Keratinocyte (primary cell): ENCODE data around the gene TET2. TPM values are rescaled to one million over a fixed set of nuclear protein-coding genes. Genes with fewer than 3 reads are reported as not detected.

ENCODE experiments used
- DNase-seq: peaks from one replicate; pipeline ENCODE4 v3.0.0-alpha.2; 2011; ENCODE audit warnings: low read depth, missing footprints, low spot score
- FAIRE-seq: peaks from 2 replicates; lab custom pipeline; 2011; peaks lifted over from hg19 to GRCh38; lab: Jason Lieb, UNC
- H2AFZ ChIP-seq: 2 replicates; pipeline ENCODE4 v1.6.0; 2012; ENCODE audit warnings: low read length, control low read depth, inconsistent platforms; ENCODE audit not compliant: control insufficient read depth
- H3K27ac ChIP-seq: 2 replicates; pipeline ENCODE4 v1.5.1; 2011; ENCODE audit warnings: low read length; ENCODE audit not compliant: control insufficient read depth, insufficient read depth
- H3K27me3 ChIP-seq: 3 replicates; pipeline ENCODE4 v1.6.0; 2011; ENCODE audit warnings: low read length; ENCODE audit not compliant: control insufficient read depth, insufficient read depth; ENCODE audit errors: extremely low read depth
- H3K36me3 ChIP-seq, 2 experiments: 2 replicates in 1 of 2; 3 replicates in 1 of 2; pipeline ENCODE4 v1.5.1; 2011; ENCODE audit warnings: low read length in 2 of 2, mild to moderate bottlenecking in 1 of 2; ENCODE audit not compliant: control insufficient read depth in 2 of 2, insufficient read depth in 2 of 2; ENCODE audit errors: extremely low read depth in 1 of 2
- H3K4me1 ChIP-seq: 3 replicates; pipeline ENCODE4 v1.5.1; 2011; ENCODE audit warnings: low read length; ENCODE audit not compliant: control insufficient read depth, insufficient read depth; ENCODE audit errors: extremely low read depth
- H3K4me2 ChIP-seq: 3 replicates; pipeline ENCODE4 v1.6.0; 2011; ENCODE audit warnings: low read depth, low read length; ENCODE audit not compliant: control insufficient read depth, insufficient read depth; ENCODE audit errors: extremely low read depth
- H3K4me3 ChIP-seq, 3 experiments: fragments of 200-600 bp in 1 of 3; sonication (generic) in 1 of 3; 2 replicates in 2 of 3; 3 replicates in 1 of 3; pipeline ENCODE4 v1.5.1; 2011 to 2016; ENCODE audit warnings: low read length in 3 of 3, mild to moderate bottlenecking in 3 of 3, control low read depth in 2 of 3, inconsistent platforms in 1 of 3, low read depth in 1 of 3, mixed read lengths in 1 of 3, mixed run types in 1 of 3, moderate library complexity in 1 of 3; ENCODE audit not compliant: control insufficient read depth in 2 of 3, insufficient read depth in 2 of 3; ENCODE audit errors: extremely low read depth in 1 of 3
- H3K79me2 ChIP-seq: 2 replicates; pipeline ENCODE4 v1.6.0; 2012; ENCODE audit warnings: low read length; ENCODE audit not compliant: control insufficient read depth, insufficient read depth
- H3K9ac ChIP-seq: 3 replicates; pipeline ENCODE4 v1.6.0; 2011; ENCODE audit warnings: low read length; ENCODE audit not compliant: control insufficient read depth, insufficient read depth; ENCODE audit errors: extremely low read depth
- H3K9me1 ChIP-seq: 3 replicates; pipeline ENCODE4 v1.6.0; 2011; ENCODE audit warnings: low read length; ENCODE audit not compliant: control insufficient read depth, insufficient read depth; ENCODE audit errors: extremely low read depth
- H3K9me3 ChIP-seq: 2 replicates; pipeline ENCODE4 v1.5.1; 2012; ENCODE audit warnings: low read depth, low read length; ENCODE audit not compliant: control insufficient read depth
- H4K20me1 ChIP-seq: 3 replicates; pipeline ENCODE4 v1.6.0; 2011; ENCODE audit warnings: low read length; ENCODE audit not compliant: control insufficient read depth, insufficient read depth; ENCODE audit errors: extremely low read depth
- CTCF ChIP-seq, 3 experiments: IDR thresholded peaks in 1 of 3; conservative IDR thresholded peaks in 1 of 3; optimal IDR thresholded peaks in 1 of 3; 2 replicates in 2 of 3; 3 replicates in 1 of 3; pipeline versions ENCODE3 to v1.5.1; 2011; ENCODE audit warnings: low read length in 3 of 3, mild to moderate bottlenecking in 3 of 3, moderate library complexity in 2 of 3, control low read depth in 1 of 3, inconsistent platforms in 1 of 3; ENCODE audit not compliant: insufficient read depth in 2 of 3; ENCODE audit errors: extremely low read depth in 1 of 3
- EZH2 ChIP-seq: IDR thresholded peaks from one replicate; pipeline ENCODE4 v1.6.1; 2012; ENCODE audit warnings: inconsistent platforms, mild to moderate bottlenecking, low read length, moderate library complexity
- dilution Hi-C: fragments of 300-500 bp; cut with MboI; formaldehyde crosslinking; loops from one replicate; pipeline ENCODE4 v1.7.0; 2020; ENCODE audit warnings: low sequenced_read_pairs; ENCODE audit not compliant: extremely low pct_ligation_motif_present
- polyA plus RNA-seq, 5 experiments: library from polyadenylated mRNA; depleted of rRNA in 3 of 5; stranded (reverse) in 3 of 5; stranded (forward) in 1 of 5; unstranded in 1 of 5; fragments of >200 nt; gene quantifications; 1 replicate in 1 of 5; 2 replicates in 3 of 5; 3 replicates in 1 of 5; pipeline versions ENCODE4 v1.2.1 to v1.2.3, GENCODE V29; 2011 to 2012; ENCODE audit warnings: missing spikeins in 2 of 5, low read depth in 1 of 5, low replicate concordance in 1 of 5

Gene TET2
- polyA plus RNA-seq, 1 donor (not counting 4 experiments of a cell fraction or from before 2014, with no cell fraction given), result 9.6 TPM

GRCh38 chr4:105288121-105288520 is 141.4 kb downstream of the TET2 start:
- Histone ChIP-seq H3K4me2 (no peak overlapping the region), H4K20me1 (no peaks in the 10 kb centered on the region), H3K9ac (no peak overlapping the region), H3K27ac (no peak overlapping the region), H3K27me3 (no peaks in the 10 kb centered on the region), H3K36me3 (no peaks in the 10 kb centered on the region), H2AFZ (no peak overlapping the region), H3K9me3 (no peaks in the 10 kb centered on the region), H3K79me2 (no peaks in the 10 kb centered on the region), H3K4me3 (no peak overlapping the region), H3K4me1 (peaks cover 2% of the 10 kb centered on the region), H3K9me1 (no peaks in the 10 kb centered on the region)
- FAIRE-seq (no peak), DNase-seq (no peak)
- TF ChIP-seq CTCF (optimal IDR thresholded peaks at IDR 0.05 in 1 of 3, IDR thresholded peaks at IDR 0.05 in 1 of 3, conservative IDR thresholded peaks at IDR 0.05 in 1 of 3; ENCODE audit: extremely low read depth in 1 of 3, insufficient read depth in 2 of 3, low read length in 3 of 3), result no peak
- TF ChIP-seq EZH2, result no peak
- dilution Hi-C loops, result no loop called here

- TF ChIP-seq EZH2 (no peak), CTCF (optimal IDR thresholded peaks at IDR 0.05 in 1 of 3, IDR thresholded peaks at IDR 0.05 in 1 of 3, conservative IDR thresholded peaks at IDR 0.05 in 1 of 3; ENCODE audit: extremely low read depth in 1 of 3, insufficient read depth in 2 of 3, low read length in 3 of 3) (no peak)
- H2AFZ ChIP-seq, result no peak overlapping the region
- H3K9me1 ChIP-seq, result no peaks in the 10 kb centered on the region
- no peaks in the 10 kb centered on the region for H4K20me1 ChIP-seq
- H3K27ac ChIP-seq, result no peak overlapping the region
- DNase-seq (no peak), FAIRE-seq (no peak)
- H3K36me3 ChIP-seq, result no peaks in the 10 kb centered on the region
- no peak overlapping the region for H3K4me3 ChIP-seq
- no peaks in the 10 kb centered on the region for H3K27me3 ChIP-seq
- H3K4me1 ChIP-seq, result peaks cover 2% of the 10 kb centered on the region
- H3K79me2 ChIP-seq, result no peaks in the 10 kb centered on the region
- dilution Hi-C loops, result no loop called here
- no peak overlapping the region for H3K4me2 ChIP-seq
- H3K9me3 ChIP-seq, result no peaks in the 10 kb centered on the region
- H3K9ac ChIP-seq, result no peak overlapping the region
Measured at GRCh38 chr4:105291925-105292324, 145.2 kb downstream of the TET2 start.
